Memory B cell (primary cell): ENCODE results near the gene SHISA2.
"Not testable (repeated sequence)": the region's sequence is repeated elsewhere in the genome, so short reads cannot be mapped to it uniquely, and the experiment has no call there.

Experiments
- ATAC-seq: fragments of 150-1000 bp; cut with Tn5 transposase; 2 replicates; pipeline ENCODE4 v1.10.0; 2021; ENCODE audit warnings: low read depth, mild to moderate bottlenecking, moderate library complexity
- DNase-seq, 2 donors: peaks; one replicate each; pipeline ENCODE4 v3.0.0; 2022; ENCODE audit warnings: low spot score in 2 of 2
- H3K27ac Mint-ChIP-seq: one replicate; pipeline ENCODE4 v1.8.0; 2022; ENCODE audit warnings: mild to moderate bottlenecking, moderate library complexity, mixed read lengths
- H3K27me3 Mint-ChIP-seq: one replicate; pipeline ENCODE4 v1.8.0; 2022; ENCODE audit warnings: mixed read lengths
- H3K36me3 Mint-ChIP-seq: one replicate; pipeline ENCODE4 v1.8.0; 2022; ENCODE audit warnings: mild to moderate bottlenecking, mixed read lengths
- H3K4me1 Mint-ChIP-seq: one replicate; pipeline ENCODE4 v1.8.0; 2022; ENCODE audit warnings: mixed read lengths
- H3K4me3 Mint-ChIP-seq: one replicate; pipeline ENCODE4 v1.8.0; 2022; ENCODE audit warnings: mild to moderate bottlenecking, moderate library complexity, mixed read lengths
- H3K9me3 Mint-ChIP-seq: one replicate; pipeline ENCODE4 v1.8.0; 2022; ENCODE audit warnings: mixed read lengths

The SHISA2 gene

DNA sequence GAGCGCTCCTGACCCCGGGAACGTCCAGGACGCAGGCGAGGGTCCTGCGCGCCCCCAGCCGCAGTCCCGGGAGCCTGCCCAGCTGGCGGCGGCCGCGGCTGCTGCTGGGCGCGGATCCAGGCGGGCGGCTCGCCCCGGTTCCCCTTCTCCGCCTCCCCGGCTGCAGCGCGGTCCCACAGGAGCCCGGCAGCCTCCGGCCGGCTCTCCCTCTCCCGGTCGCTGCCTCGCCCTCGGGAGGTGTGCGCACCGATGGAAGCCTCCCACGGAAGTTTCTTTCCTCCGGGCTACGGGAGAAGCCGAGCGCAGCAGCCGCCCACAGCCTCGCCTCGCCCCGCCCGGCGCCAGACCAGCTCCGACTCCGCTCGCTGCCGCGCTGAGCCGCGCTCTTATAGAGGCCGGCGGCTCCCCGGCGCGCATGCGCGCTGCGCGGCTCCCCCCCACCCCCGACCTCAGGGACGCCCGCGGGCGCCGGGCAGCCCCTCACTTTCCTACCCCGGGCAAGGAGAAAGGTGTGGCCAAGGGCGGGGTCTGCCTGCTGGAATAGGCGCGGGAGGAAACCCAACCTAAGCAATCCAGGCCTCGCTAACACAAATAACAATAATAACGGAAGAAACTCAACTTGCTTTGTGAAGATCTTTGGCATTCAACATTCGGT is at the start of gene SHISA2:
Gene SHISA2 (minus strand): TSS at position 360 of the 655 bp plus-strand sequence. CDS start 1,041 bp downstream, outside the sequence.
- H3K27me3 Mint-ChIP-seq, result peaks cover 21% of the 10 kb centered on the region
- ATAC-seq (peak; percentile 35), DNase-seq (no peak)
- no peaks in the 10 kb centered on the region for H3K9me3 Mint-ChIP-seq
- H3K36me3 Mint-ChIP-seq, result no peaks in the 10 kb centered on the region
- peak within 1 kb of the TSS; percentile 39 for H3K4me3 Mint-ChIP-seq
- no peaks in the 10 kb centered on the region for H3K4me1 Mint-ChIP-seq
- H3K27ac Mint-ChIP-seq, result no peak within 1 kb of the TSS

DNA sequence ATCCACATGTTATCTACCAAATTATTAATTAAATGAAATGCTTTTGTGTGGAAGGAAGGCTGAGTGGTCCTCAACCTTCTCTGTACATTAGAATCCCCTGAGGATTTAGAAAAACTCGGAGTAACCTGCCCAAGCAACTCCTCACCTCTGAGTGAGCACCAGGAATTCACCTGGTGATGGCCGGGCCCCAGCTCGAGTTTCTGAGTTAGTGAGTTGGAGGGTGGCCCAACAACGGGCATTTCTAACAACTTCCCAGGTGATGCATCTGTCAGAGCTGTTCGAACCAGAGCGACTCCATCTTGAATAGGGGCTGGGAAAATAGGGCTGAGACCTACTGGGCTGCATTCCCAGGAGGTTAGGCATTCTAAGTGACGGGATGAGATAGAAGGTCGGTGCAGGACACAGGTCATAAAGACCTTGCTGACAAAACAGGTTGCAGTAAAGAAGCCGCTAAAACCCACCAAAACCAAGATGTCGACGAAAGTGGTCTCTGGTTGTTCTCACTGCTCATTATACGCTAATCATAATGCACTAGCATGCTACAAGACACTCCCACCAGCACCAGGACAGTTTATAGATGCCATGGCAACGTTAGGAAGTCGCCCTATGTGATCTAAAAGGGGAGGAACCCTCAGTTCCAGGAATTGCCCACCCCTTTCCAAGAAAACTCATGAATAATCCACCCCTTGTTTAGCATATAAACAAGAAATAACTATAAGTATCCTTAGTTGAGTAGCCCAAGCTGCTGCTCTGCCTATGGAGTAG is 44.2 kb upstream of the SHISA2 start:
- Mint-ChIP-seq H3K4me3 (no peak overlapping the region), H3K27me3 (peaks cover 5% of the 10 kb centered on the region), H3K36me3 (no peaks in the 10 kb centered on the region), H3K27ac (no peak overlapping the region), H3K4me1 (no peaks in the 10 kb centered on the region), H3K9me3 (peaks cover 4% of the 10 kb centered on the region)
- DNase-seq (no peak), ATAC-seq (no peak)

DNA sequence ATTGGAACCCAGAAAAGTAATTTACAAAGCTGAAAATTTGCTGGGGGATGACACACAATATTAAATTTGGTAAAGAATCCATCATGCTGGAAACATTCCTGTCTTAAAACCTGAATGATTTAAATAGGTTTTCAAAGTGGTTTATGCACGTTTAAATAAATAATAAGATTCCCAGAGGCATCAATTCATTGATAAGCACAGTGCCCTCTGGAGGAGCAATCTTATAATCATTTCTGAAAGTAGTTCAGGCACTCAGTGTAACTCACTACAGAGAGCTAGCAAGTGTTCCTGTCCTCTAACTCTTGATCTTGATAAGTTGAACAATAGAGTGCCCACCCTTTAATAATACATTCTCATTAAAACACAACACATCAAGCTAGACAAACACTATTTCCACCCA is 43.5 kb upstream of the SHISA2 start:
- Mint-ChIP-seq H3K9me3 (peaks cover 4% of the 10 kb centered on the region), H3K27me3 (peaks cover 5% of the 10 kb centered on the region), H3K36me3 (no peaks in the 10 kb centered on the region), H3K27ac (no peak overlapping the region), H3K4me3 (no peak overlapping the region), H3K4me1 (no peaks in the 10 kb centered on the region)
- ATAC-seq (no peak), DNase-seq (no peak)

GRCh38 chr13:26076821-26077220 is 25.0 kb upstream of the SHISA2 start:
- not testable (repeated sequence) for H3K27ac Mint-ChIP-seq, DNase-seq, ATAC-seq, H3K4me1 Mint-ChIP-seq, H3K9me3 Mint-ChIP-seq, H3K4me3 Mint-ChIP-seq, H3K36me3 Mint-ChIP-seq, H3K27me3 Mint-ChIP-seq

GRCh38 chr13:26075498-26075897 is 23.7 kb upstream of the SHISA2 start:
- Mint-ChIP-seq H3K9me3 (no peaks in the 10 kb centered on the region), H3K27ac (no peak overlapping the region), H3K4me1 (no peaks in the 10 kb centered on the region), H3K36me3 (no peaks in the 10 kb centered on the region), H3K4me3 (no peak overlapping the region), H3K27me3 (peaks cover 10% of the 10 kb centered on the region)
- ATAC-seq (no peak), DNase-seq (no peak)

DNA sequence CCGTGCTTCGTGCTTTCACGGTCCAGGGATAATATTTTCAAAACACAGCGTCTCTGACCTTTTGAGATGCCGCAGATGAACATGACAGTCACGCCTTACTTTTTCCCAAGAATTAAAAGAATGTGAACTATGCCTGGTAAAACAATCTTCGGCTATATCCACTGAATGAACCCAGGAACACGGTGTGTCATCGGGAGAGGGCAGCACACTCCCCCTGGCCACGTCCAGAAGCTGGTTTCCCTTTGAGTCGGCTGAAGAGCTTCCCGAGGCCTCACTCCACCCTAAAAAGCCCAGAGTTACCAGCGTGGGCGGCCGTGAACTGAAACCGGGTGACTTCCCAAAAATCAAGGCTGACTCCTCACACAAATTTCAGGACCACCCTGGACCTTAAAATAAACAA is 22.9 kb upstream of the SHISA2 start:
- H3K4me1 Mint-ChIP-seq, result no peaks in the 10 kb centered on the region
- peaks cover 10% of the 10 kb centered on the region for H3K27me3 Mint-ChIP-seq
- no peak overlapping the region for H3K27ac Mint-ChIP-seq
- H3K36me3 Mint-ChIP-seq, result no peaks in the 10 kb centered on the region
- DNase-seq (no peak), ATAC-seq (no peak)
- H3K4me3 Mint-ChIP-seq, result no peak overlapping the region
- H3K9me3 Mint-ChIP-seq, result no peaks in the 10 kb centered on the region

- not testable (repeated sequence) for H3K27ac Mint-ChIP-seq, H3K4me3 Mint-ChIP-seq, H3K9me3 Mint-ChIP-seq, H3K4me1 Mint-ChIP-seq, H3K36me3 Mint-ChIP-seq, DNase-seq
- ATAC-seq, result peak; percentile 64
- peaks cover 12% of the 10 kb centered on the region for H3K27me3 Mint-ChIP-seq
Observed at GRCh38 chr13:26072335-26072734, 20.5 kb upstream of the SHISA2 start.

- H3K4me1 Mint-ChIP-seq, result no peaks in the 10 kb centered on the region
- H3K4me3 Mint-ChIP-seq, result no peak overlapping the region
- ATAC-seq (no peak), DNase-seq (no peak)
- H3K27ac Mint-ChIP-seq, result no peak overlapping the region
- no peaks in the 10 kb centered on the region for H3K9me3 Mint-ChIP-seq
- H3K36me3 Mint-ChIP-seq, result no peaks in the 10 kb centered on the region
- peaks cover 12% of the 10 kb centered on the region for H3K27me3 Mint-ChIP-seq
Observed at GRCh38 chr13:26071691-26072090, 19.9 kb upstream of the SHISA2 start.

- H3K27me3 Mint-ChIP-seq, result peaks cover 10% of the 10 kb centered on the region
- not testable (repeated sequence) for H3K4me1 Mint-ChIP-seq, ATAC-seq, H3K36me3 Mint-ChIP-seq, H3K27ac Mint-ChIP-seq, DNase-seq, H3K9me3 Mint-ChIP-seq, H3K4me3 Mint-ChIP-seq
Observed at GRCh38 chr13:26069642-26070041, 17.8 kb upstream of the SHISA2 start.

DNA sequence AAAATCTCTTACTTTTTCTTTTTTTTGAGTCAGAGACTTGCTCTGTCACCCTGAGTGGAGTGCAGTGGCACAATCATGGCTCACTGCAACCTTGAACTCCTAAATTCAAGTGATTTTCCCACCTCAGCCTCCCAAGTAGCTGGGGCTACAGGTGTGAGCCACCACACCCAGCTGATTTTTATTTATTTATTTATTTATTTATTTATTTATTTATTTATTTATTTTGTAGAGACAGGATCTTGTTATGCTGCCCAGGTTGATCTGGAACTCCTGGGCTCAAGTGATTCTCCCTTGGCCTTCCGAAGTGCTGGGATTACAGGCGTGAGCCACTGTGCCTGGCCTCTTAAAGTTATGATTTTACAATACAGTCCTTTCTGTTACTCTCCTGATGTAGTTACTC is 16.6 kb upstream of the SHISA2 start:
- H3K27me3 Mint-ChIP-seq, result peaks cover 10% of the 10 kb centered on the region
- H3K9me3 Mint-ChIP-seq, H3K27ac Mint-ChIP-seq, H3K36me3 Mint-ChIP-seq, DNase-seq, H3K4me3 Mint-ChIP-seq, H3K4me1 Mint-ChIP-seq, ATAC-seq: not testable (repeated sequence)

DNA sequence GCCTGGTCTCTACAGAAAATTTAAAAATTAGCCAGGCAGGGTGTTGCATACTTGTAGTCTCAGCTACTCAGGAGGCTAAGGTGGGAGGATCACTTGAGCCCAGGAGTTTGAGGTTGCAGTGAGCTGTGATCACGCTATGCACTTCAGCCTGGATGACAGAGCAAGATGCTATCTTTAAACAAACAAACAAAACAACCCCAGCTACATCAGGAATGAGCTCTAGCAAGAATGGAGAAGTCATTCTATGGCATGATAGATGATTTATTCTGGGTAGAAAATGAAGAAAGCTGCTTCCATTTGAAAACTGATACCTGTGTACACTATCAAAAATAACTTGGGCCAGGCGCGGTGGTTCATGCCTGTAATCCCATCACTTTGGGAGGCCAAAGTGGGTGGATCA is 15.8 kb upstream of the SHISA2 start:
- Mint-ChIP-seq H3K9me3 (no peaks in the 10 kb centered on the region), H3K27ac (no peak overlapping the region), H3K36me3 (no peaks in the 10 kb centered on the region), H3K4me3 (no peak overlapping the region), H3K4me1 (no peaks in the 10 kb centered on the region), H3K27me3 (peaks cover 10% of the 10 kb centered on the region)
- no peak for ATAC-seq
- no peak for DNase-seq

- not testable (repeated sequence) for H3K4me1 Mint-ChIP-seq, H3K27me3 Mint-ChIP-seq, H3K36me3 Mint-ChIP-seq, H3K27ac Mint-ChIP-seq, H3K4me3 Mint-ChIP-seq, ATAC-seq, H3K9me3 Mint-ChIP-seq, DNase-seq
Observed at GRCh38 chr13:26066492-26066891, 14.7 kb upstream of the SHISA2 start.

- Mint-ChIP-seq H3K27me3 (peaks cover 1% of the 10 kb centered on the region), H3K27ac (no peak overlapping the region), H3K36me3 (no peaks in the 10 kb centered on the region), H3K9me3 (no peaks in the 10 kb centered on the region), H3K4me3 (no peak overlapping the region), H3K4me1 (no peaks in the 10 kb centered on the region)
- no peak for ATAC-seq
- DNase-seq, result no peak
Observed at GRCh38 chr13:26062853-26063444, 11.1 kb upstream of the SHISA2 start.

GRCh38 chr13:26061947-26062346 is 10.1 kb upstream of the SHISA2 start:
- Mint-ChIP-seq H3K9me3 (no peaks in the 10 kb centered on the region), H3K27ac (no peak overlapping the region), H3K27me3 (peaks cover 5% of the 10 kb centered on the region), H3K4me1 (no peaks in the 10 kb centered on the region), H3K36me3 (no peaks in the 10 kb centered on the region), H3K4me3 (no peak overlapping the region)
- DNase-seq, result no peak
- ATAC-seq, result no peak
